HUES48 (cell line): ENCODE results near the gene KCNMB3.
"Not testable (repeated sequence)": the region's sequence is repeated elsewhere in the genome, so short reads cannot be mapped to it uniquely, and the experiment has no call there.

ENCODE experiments used
- H3K27ac ChIP-seq: one replicate; pipeline ENCODE4 v1.7.0; 2013; ENCODE audit warnings: low read depth, low read length, inconsistent platforms
- H3K27me3 ChIP-seq: 2 replicates; pipeline ENCODE4 v1.6.1; 2013; ENCODE audit warnings: mild to moderate bottlenecking, low read length; ENCODE audit not compliant: control insufficient read depth, insufficient read depth
- H3K36me3 ChIP-seq: 2 replicates; pipeline ENCODE4 v1.6.1; 2013; ENCODE audit warnings: low read length; ENCODE audit not compliant: control insufficient read depth, insufficient read depth
- H3K4me1 ChIP-seq: 2 replicates; pipeline ENCODE4 v1.6.1; 2013; ENCODE audit warnings: mild to moderate bottlenecking, low read length; ENCODE audit not compliant: control insufficient read depth, insufficient read depth
- H3K4me3 ChIP-seq: 2 replicates; pipeline ENCODE4 v1.5.1; 2013; ENCODE audit warnings: mild to moderate bottlenecking, low read depth, low read length
- H3K9ac ChIP-seq: 2 replicates; pipeline ENCODE4 v1.6.1; 2013; ENCODE audit warnings: mild to moderate bottlenecking, low read depth, low read length, moderate library complexity
- H3K9me3 ChIP-seq: 2 replicates; pipeline ENCODE4 v1.6.1; 2013; ENCODE audit warnings: low read length; ENCODE audit not compliant: control insufficient read depth, insufficient read depth

KCNMB3 gene

GRCh38 chr3:179278932-179279693 is 28.2 kb upstream of the KCNMB3 start:
- Histone ChIP-seq H3K27ac (no peak overlapping the region), H3K4me3 (no peak overlapping the region)

GRCh38 chr3:179278151-179278550 is 27.2 kb upstream of the KCNMB3 start:
- no peaks in the 10 kb centered on the region for H3K27me3 ChIP-seq
- no peaks in the 10 kb centered on the region for H3K4me1 ChIP-seq
- no peak overlapping the region for H3K9ac ChIP-seq
- H3K9me3 ChIP-seq, result no peaks in the 10 kb centered on the region
- no peak overlapping the region for H3K4me3 ChIP-seq
- no peaks in the 10 kb centered on the region for H3K36me3 ChIP-seq
- no peak overlapping the region for H3K27ac ChIP-seq

More at GRCh38 chr3:179278932-179279693, 28.2 kb upstream of the KCNMB3 start:
- Histone ChIP-seq H3K27me3 (no peaks in the 10 kb centered on the region), H3K9me3 (no peaks in the 10 kb centered on the region), H3K4me1 (no peaks in the 10 kb centered on the region), H3K9ac (no peak overlapping the region), H3K36me3 (no peaks in the 10 kb centered on the region)

- no peaks in the 10 kb centered on the region for H3K9me3 ChIP-seq
- H3K4me3 ChIP-seq, result no peak overlapping the region
- H3K4me1 ChIP-seq, result no peaks in the 10 kb centered on the region
- no peaks in the 10 kb centered on the region for H3K36me3 ChIP-seq
- no peak overlapping the region for H3K27ac ChIP-seq
- H3K9ac ChIP-seq, result no peak overlapping the region
- H3K27me3 ChIP-seq, result no peaks in the 10 kb centered on the region
Observed at GRCh38 chr3:179276743-179277142, 25.8 kb upstream of the KCNMB3 start.

- H3K9me3 ChIP-seq, result no peaks in the 10 kb centered on the region
- H3K4me1 ChIP-seq, result no peaks in the 10 kb centered on the region
- H3K36me3 ChIP-seq, result no peaks in the 10 kb centered on the region
- H3K27ac ChIP-seq, result no peak overlapping the region
- H3K9ac ChIP-seq, result no peak overlapping the region
- no peak overlapping the region for H3K4me3 ChIP-seq
- no peaks in the 10 kb centered on the region for H3K27me3 ChIP-seq
Observed at GRCh38 chr3:179276001-179276400, 25.1 kb upstream of the KCNMB3 start.

- not testable (repeated sequence) for H3K9me3 ChIP-seq, H3K9ac ChIP-seq, H3K4me1 ChIP-seq, H3K36me3 ChIP-seq, H3K27ac ChIP-seq, H3K4me3 ChIP-seq, H3K27me3 ChIP-seq
Observed at GRCh38 chr3:179274434-179274833, 23.5 kb upstream of the KCNMB3 start.

GRCh38 chr3:179272385-179272784 is 21.5 kb upstream of the KCNMB3 start:
- Histone ChIP-seq H3K9me3 (no peaks in the 10 kb centered on the region), H3K9ac (no peak overlapping the region), H3K27ac (no peak overlapping the region), H3K4me1 (no peaks in the 10 kb centered on the region), H3K4me3 (no peak overlapping the region), H3K36me3 (no peaks in the 10 kb centered on the region), H3K27me3 (no peaks in the 10 kb centered on the region)

GRCh38 chr3:179269152-179269707 is 18.3 kb upstream of the KCNMB3 start:
- Histone ChIP-seq H3K27ac (no peak overlapping the region), H3K27me3 (no peaks in the 10 kb centered on the region), H3K4me1 (no peaks in the 10 kb centered on the region), H3K9ac (no peak overlapping the region), H3K36me3 (no peaks in the 10 kb centered on the region), H3K9me3 (no peaks in the 10 kb centered on the region), H3K4me3 (no peak overlapping the region)

GRCh38 chr3:179268400-179269051 is 17.6 kb upstream of the KCNMB3 start:
- Histone ChIP-seq H3K9ac (no peak overlapping the region), H3K9me3 (no peaks in the 10 kb centered on the region), H3K27ac (no peak overlapping the region)

GRCh38 chr3:179266701-179267211 is 15.8 kb upstream of the KCNMB3 start:
- no peak overlapping the region for H3K4me3 ChIP-seq

More at GRCh38 chr3:179268400-179269051, 17.6 kb upstream of the KCNMB3 start:
- Histone ChIP-seq H3K4me3 (no peak overlapping the region), H3K4me1 (no peaks in the 10 kb centered on the region), H3K36me3 (no peaks in the 10 kb centered on the region), H3K27me3 (no peaks in the 10 kb centered on the region)

GRCh38 chr3:179265875-179266274 is 15.0 kb upstream of the KCNMB3 start:
- no peak overlapping the region for H3K4me3 ChIP-seq

More at GRCh38 chr3:179266701-179267211, 15.8 kb upstream of the KCNMB3 start:
- no peak overlapping the region for H3K9ac ChIP-seq
- H3K4me1 ChIP-seq, result no peaks in the 10 kb centered on the region
- H3K9me3 ChIP-seq, result no peaks in the 10 kb centered on the region
- H3K36me3 ChIP-seq, result no peaks in the 10 kb centered on the region
- no peak overlapping the region for H3K27ac ChIP-seq
- no peaks in the 10 kb centered on the region for H3K27me3 ChIP-seq

GRCh38 chr3:179265092-179265491 is 14.2 kb upstream of the KCNMB3 start:
- H3K9me3 ChIP-seq, result 0 out of 2 replicates have a peak, but pooled peaks cover 5% of the 10 kb centered on the region
- H3K4me1 ChIP-seq, result no peaks in the 10 kb centered on the region
- H3K27me3 ChIP-seq, result peaks cover 8% of the 10 kb centered on the region
- no peak overlapping the region for H3K27ac ChIP-seq
- H3K36me3 ChIP-seq, result no peaks in the 10 kb centered on the region
- H3K9ac ChIP-seq, result no peak overlapping the region
- H3K4me3 ChIP-seq, result no peak overlapping the region

More at GRCh38 chr3:179265875-179266274, 15.0 kb upstream of the KCNMB3 start:
- Histone ChIP-seq H3K27ac (no peak overlapping the region), H3K27me3 (peaks cover 2% of the 10 kb centered on the region; the same call in 1 of the 2 replicates), H3K36me3 (no peaks in the 10 kb centered on the region), H3K9me3 (no peaks in the 10 kb centered on the region), H3K4me1 (no peaks in the 10 kb centered on the region), H3K9ac (no peak overlapping the region)
